ENCODE measurements around the gene CPXM2. TPM values are rescaled to one million over a fixed set of nuclear protein-coding genes. Genes with fewer than 3 reads are reported as not detected.

The CPXM2 gene
- total RNA-seq, 2 donors from 2014 or later = not detected

GRCh38 chr10:123862421-123863182 lies 29.0 kb downstream of the CPXM2 start:
- Mint-ChIP-seq H3K36me3 (ENCODE audit: insufficient read depth in 2 of 2) (no peaks in the 10 kb centered on the region), H3K4me3 (no peak overlapping the region), H3K27me3 (ENCODE audit: low read depth) (peaks cover 5% of the 10 kb centered on the region), H3K4me1 (ENCODE audit: low read depth) (no peaks in the 10 kb centered on the region), H3K9me3 (no peaks in the 10 kb centered on the region), H3K27ac (no peak overlapping the region)
- DNase-seq = no peak
- ATAC-seq (replicated peaks in 1 of 2) = no peak

GRCh38 chr10:123860856-123861255 lies 30.8 kb downstream of the CPXM2 start:
- no peaks in the 10 kb centered on the region for H3K36me3 Mint-ChIP-seq (ENCODE audit: insufficient read depth in 2 of 2)
- no peaks in the 10 kb centered on the region for H3K27me3 Mint-ChIP-seq (ENCODE audit: low read depth)
- no peak overlapping the region for H3K27ac Mint-ChIP-seq
- ATAC-seq (replicated peaks in 1 of 2) = no peak
- DNase-seq = no peak
- no peaks in the 10 kb centered on the region for H3K4me1 Mint-ChIP-seq (ENCODE audit: low read depth)
- H3K9me3 Mint-ChIP-seq = no peaks in the 10 kb centered on the region
- H3K4me3 Mint-ChIP-seq = no peak overlapping the region

GRCh38 chr10:123860209-123860608 lies 31.4 kb downstream of the CPXM2 start:
- H3K27ac Mint-ChIP-seq = no peak overlapping the region
- H3K36me3 Mint-ChIP-seq (ENCODE audit: insufficient read depth in 2 of 2) = no peaks in the 10 kb centered on the region
- H3K4me1 Mint-ChIP-seq (ENCODE audit: low read depth) = no peaks in the 10 kb centered on the region
- no peaks in the 10 kb centered on the region for H3K9me3 Mint-ChIP-seq
- H3K4me3 Mint-ChIP-seq = no peak overlapping the region
- DNase-seq = no peak
- no peak for ATAC-seq (replicated peaks in 1 of 2)
- H3K27me3 Mint-ChIP-seq (ENCODE audit: low read depth) = no peaks in the 10 kb centered on the region

- Mint-ChIP-seq H3K9me3 (no peaks in the 10 kb centered on the region), H3K4me1 (ENCODE audit: low read depth) (no peaks in the 10 kb centered on the region), H3K27ac (no peak overlapping the region), H3K36me3 (ENCODE audit: insufficient read depth in 2 of 2) (no peaks in the 10 kb centered on the region), H3K27me3 (ENCODE audit: low read depth) (no peaks in the 10 kb centered on the region), H3K4me3 (no peak overlapping the region)
- no peak for ATAC-seq (replicated peaks in 1 of 2)
- DNase-seq = no peak
These were observed 32.0 kb downstream of the CPXM2 start for GRCh38 chr10:123859653-123860050.

GRCh38 chr10:123858907-123859652 lies 32.5 kb downstream of the CPXM2 start:
- H3K9me3 Mint-ChIP-seq = no peaks in the 10 kb centered on the region
- ATAC-seq (replicated peaks in 1 of 2) = no peak
- no peak overlapping the region for H3K4me3 Mint-ChIP-seq
- DNase-seq = no peak
- H3K36me3 Mint-ChIP-seq (ENCODE audit: insufficient read depth in 2 of 2) = no peaks in the 10 kb centered on the region
- no peaks in the 10 kb centered on the region for H3K4me1 Mint-ChIP-seq (ENCODE audit: low read depth)
- no peak overlapping the region for H3K27ac Mint-ChIP-seq
- H3K27me3 Mint-ChIP-seq (ENCODE audit: low read depth) = no peaks in the 10 kb centered on the region

GRCh38 chr10:123858077-123858681 lies 33.4 kb downstream of the CPXM2 start:
- DNase-seq = no peak
- Mint-ChIP-seq H3K27me3 (ENCODE audit: low read depth) (no peaks in the 10 kb centered on the region), H3K4me3 (no peak overlapping the region), H3K36me3 (ENCODE audit: insufficient read depth in 2 of 2) (no peaks in the 10 kb centered on the region), H3K9me3 (no peaks in the 10 kb centered on the region), H3K27ac (no peak overlapping the region), H3K4me1 (ENCODE audit: low read depth) (no peaks in the 10 kb centered on the region)
- no peak for ATAC-seq (replicated peaks in 1 of 2)

GRCh38 chr10:123857616-123858015 lies 34.0 kb downstream of the CPXM2 start:
- no peaks in the 10 kb centered on the region for H3K27me3 Mint-ChIP-seq (ENCODE audit: low read depth)
- H3K4me1 Mint-ChIP-seq (ENCODE audit: low read depth) = no peaks in the 10 kb centered on the region
- H3K27ac Mint-ChIP-seq = no peak overlapping the region

GRCh38 chr10:123855008-123855684 lies 36.5 kb downstream of the CPXM2 start:
- H3K27ac Mint-ChIP-seq = no peak overlapping the region
- no peaks in the 10 kb centered on the region for H3K36me3 Mint-ChIP-seq (ENCODE audit: insufficient read depth in 2 of 2)
- ATAC-seq (replicated peaks in 1 of 2) (no peak), DNase-seq (no peak)
- H3K27me3 Mint-ChIP-seq (ENCODE audit: low read depth) = no peaks in the 10 kb centered on the region
- peaks cover 0 to 2% of the 10 kb centered on the region in 2 donors for H3K9me3 Mint-ChIP-seq
- no peak overlapping the region for H3K4me3 Mint-ChIP-seq
- H3K4me1 Mint-ChIP-seq (ENCODE audit: low read depth) = no peaks in the 10 kb centered on the region

More at GRCh38 chr10:123857616-123858015, 34.0 kb downstream of the CPXM2 start:
- no peaks in the 10 kb centered on the region for H3K9me3 Mint-ChIP-seq
- no peak for ATAC-seq (replicated peaks in 1 of 2)
- DNase-seq = no peak
- H3K36me3 Mint-ChIP-seq (ENCODE audit: insufficient read depth in 2 of 2) = no peaks in the 10 kb centered on the region
- no peak overlapping the region for H3K4me3 Mint-ChIP-seq

GRCh38 chr10:123854498-123854897 lies 37.1 kb downstream of the CPXM2 start:
- Mint-ChIP-seq H3K9me3 (peaks cover 0 to 2% of the 10 kb centered on the region in 2 donors), H3K36me3 (ENCODE audit: insufficient read depth in 2 of 2) (no peaks in the 10 kb centered on the region), H3K27ac (no peak overlapping the region), H3K4me3 (no peak overlapping the region), H3K4me1 (ENCODE audit: low read depth) (no peaks in the 10 kb centered on the region), H3K27me3 (ENCODE audit: low read depth) (peaks cover 6% of the 10 kb centered on the region)
- DNase-seq = no peak
- ATAC-seq (replicated peaks in 1 of 2) = no peak

- no peaks in the 10 kb centered on the region for H3K36me3 Mint-ChIP-seq (ENCODE audit: insufficient read depth in 2 of 2)
- no peak for ATAC-seq (replicated peaks in 1 of 2)
- H3K4me1 Mint-ChIP-seq (ENCODE audit: low read depth) = no peaks in the 10 kb centered on the region
- H3K27me3 Mint-ChIP-seq (ENCODE audit: low read depth) = peaks cover 9% of the 10 kb centered on the region
- peaks cover 0 to 2% of the 10 kb centered on the region in 2 donors for H3K9me3 Mint-ChIP-seq
- no peak overlapping the region for H3K4me3 Mint-ChIP-seq
- DNase-seq = no peak
- no peak overlapping the region for H3K27ac Mint-ChIP-seq
These were observed 37.6 kb downstream of the CPXM2 start for GRCh38 chr10:123854003-123854402.

GRCh38 chr10:123852411-123852951 lies 39.1 kb downstream of the CPXM2 start:
- Mint-ChIP-seq H3K4me1 (ENCODE audit: low read depth) (no peaks in the 10 kb centered on the region), H3K27ac (no peak overlapping the region), H3K4me3 (no peak overlapping the region), H3K27me3 (ENCODE audit: low read depth) (peaks cover 9% of the 10 kb centered on the region), H3K9me3 (peaks cover 0 to 2% of the 10 kb centered on the region in 2 donors), H3K36me3 (ENCODE audit: insufficient read depth in 2 of 2) (no peaks in the 10 kb centered on the region)
- DNase-seq = no peak
- no peak for ATAC-seq (replicated peaks in 1 of 2)

GRCh38 chr10:123848564-123849457 lies 42.8 kb downstream of the CPXM2 start:
- Mint-ChIP-seq H3K4me1 (ENCODE audit: low read depth) (no peaks in the 10 kb centered on the region), H3K9me3 (peaks cover 0 to 5% of the 10 kb centered on the region in 2 donors), H3K27me3 (ENCODE audit: low read depth) (peaks cover 18% of the 10 kb centered on the region), H3K27ac (no peak overlapping the region), H3K4me3 (no peak overlapping the region), H3K36me3 (ENCODE audit: insufficient read depth in 2 of 2) (peaks cover 0 to 2% of the 10 kb centered on the region in 2 donors)
- no peak for DNase-seq
- no peak for ATAC-seq (replicated peaks in 1 of 2)

All from activated T-cell treated with anti-CD3 and anti-CD28 coated beads, Interleukin-2, amount 50 U/mL, for 72 hours (primary cell).